GM18520 (cell line): Measurements from ENCODE around the gene TTBK1.

Source experiments
- ATAC-seq: cut with Tn5 transposase; IDR thresholded peaks from one replicate; pipeline ENCODE4 v1.9.1; 2021; ENCODE audit not compliant: unreplicated experiment

Gene TTBK1

GRCh38 chr6:43242908-43243663, at the start of gene TTBK1:
Gene TTBK1, plus strand, starts transcription at chr6:43243481. Its CDS starts 3,180 bp downstream, at chr6:43246661.
- no peak for ATAC-seq

GRCh38 chr6:43193929-43194328, 49.4 kb upstream of the TTBK1 start:
- ATAC-seq, result no peak

GRCh38 chr6:43196337-43196736, 46.9 kb upstream of the TTBK1 start:
- no peak for ATAC-seq

- no peak for ATAC-seq
These were observed 43.4 kb upstream of the TTBK1 start for GRCh38 chr6:43199912-43200311.

- ATAC-seq, result no peak
These were observed 42.7 kb upstream of the TTBK1 start for GRCh38 chr6:43200541-43200940.

GRCh38 chr6:43202451-43202850, 40.8 kb upstream of the TTBK1 start:
- no peak for ATAC-seq

GRCh38 chr6:43203029-43203717, 40.1 kb upstream of the TTBK1 start:
- ATAC-seq, result no peak

- no peak for ATAC-seq
These were observed 39.6 kb upstream of the TTBK1 start for GRCh38 chr6:43203718-43204095.

- ATAC-seq, result no peak
These were observed 38.8 kb upstream of the TTBK1 start for GRCh38 chr6:43204271-43205105.

GRCh38 chr6:43205849-43206248, 37.4 kb upstream of the TTBK1 start:
- ATAC-seq, result no peak

- ATAC-seq, result no peak
These were observed 36.0 kb upstream of the TTBK1 start for GRCh38 chr6:43207286-43207685.

GRCh38 chr6:43211955-43212354, 31.3 kb upstream of the TTBK1 start:
- ATAC-seq, result no peak

- ATAC-seq, result no peak
These were observed 29.9 kb upstream of the TTBK1 start for GRCh38 chr6:43213431-43213830.

GRCh38 chr6:43215066-43215465, 28.2 kb upstream of the TTBK1 start:
- no peak for ATAC-seq

GRCh38 chr6:43216200-43216599, 27.1 kb upstream of the TTBK1 start:
- ATAC-seq, result no peak

GRCh38 chr6:43217351-43217750, 25.9 kb upstream of the TTBK1 start:
- ATAC-seq, result no peak

GRCh38 chr6:43219119-43219518, 24.2 kb upstream of the TTBK1 start:
- no peak for ATAC-seq

- ATAC-seq, result no peak
These were observed 23.5 kb upstream of the TTBK1 start for GRCh38 chr6:43219814-43220213.

GRCh38 chr6:43220439-43220951, 22.8 kb upstream of the TTBK1 start:
- no peak for ATAC-seq

GRCh38 chr6:43221046-43221972, 22.0 kb upstream of the TTBK1 start:
- no peak for ATAC-seq
